ENCODE measurements around the gene CAPG. TPM values are rescaled to one million over a fixed set of nuclear protein-coding genes. Genes with fewer than 3 reads are reported as not detected.
A peak's percentile ranks its signal among the peaks of the same experiment; 100 is the strongest.

Gene CAPG
- total and polyA plus RNA-seq, 9 of the 15 experiments (the other 6 are each of a cell fraction or from before 2014, with no cell fraction given) = 10.6 to 90.4 (median 56.0) TPM

- TF ChIP-seq, protein P1, sequence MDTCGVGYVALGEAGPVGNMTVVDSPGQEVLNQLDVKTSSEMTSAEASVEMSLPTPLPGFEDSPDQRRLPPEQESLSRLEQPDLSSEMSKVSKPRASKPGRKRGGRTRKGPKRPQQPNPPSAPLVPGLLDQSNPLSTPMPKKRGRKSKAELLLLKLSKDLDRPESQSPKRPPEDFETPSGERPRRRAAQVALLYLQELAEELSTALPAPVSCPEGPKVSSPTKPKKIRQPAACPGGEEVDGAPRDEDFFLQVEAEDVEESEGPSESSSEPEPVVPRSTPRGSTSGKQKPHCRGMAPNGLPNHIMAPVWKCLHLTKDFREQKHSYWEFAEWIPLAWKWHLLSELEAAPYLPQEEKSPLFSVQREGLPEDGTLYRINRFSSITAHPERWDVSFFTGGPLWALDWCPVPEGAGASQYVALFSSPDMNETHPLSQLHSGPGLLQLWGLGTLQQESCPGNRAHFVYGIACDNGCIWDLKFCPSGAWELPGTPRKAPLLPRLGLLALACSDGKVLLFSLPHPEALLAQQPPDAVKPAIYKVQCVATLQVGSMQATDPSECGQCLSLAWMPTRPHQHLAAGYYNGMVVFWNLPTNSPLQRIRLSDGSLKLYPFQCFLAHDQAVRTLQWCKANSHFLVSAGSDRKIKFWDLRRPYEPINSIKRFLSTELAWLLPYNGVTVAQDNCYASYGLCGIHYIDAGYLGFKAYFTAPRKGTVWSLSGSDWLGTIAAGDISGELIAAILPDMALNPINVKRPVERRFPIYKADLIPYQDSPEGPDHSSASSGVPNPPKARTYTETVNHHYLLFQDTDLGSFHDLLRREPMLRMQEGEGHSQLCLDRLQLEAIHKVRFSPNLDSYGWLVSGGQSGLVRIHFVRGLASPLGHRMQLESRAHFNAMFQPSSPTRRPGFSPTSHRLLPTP (IDR thresholded peaks at IDR 0.05; ENCODE audit: borderline replicate concordance, extremely low read depth, insufficient read length) = no peak
- TF ChIP-seq DPF2 (IDR thresholded peaks at IDR 0.05) = no peak
- no peak for TF ChIP-seq PHTF2 (CRISPR knock-in tag; IDR thresholded peaks at IDR 0.05)
- TF ChIP-seq NELFE (IDR thresholded peaks at IDR 0.05; ENCODE audit: insufficient read depth, insufficient read length) = no peak
- TF ChIP-seq, protein P2, sequence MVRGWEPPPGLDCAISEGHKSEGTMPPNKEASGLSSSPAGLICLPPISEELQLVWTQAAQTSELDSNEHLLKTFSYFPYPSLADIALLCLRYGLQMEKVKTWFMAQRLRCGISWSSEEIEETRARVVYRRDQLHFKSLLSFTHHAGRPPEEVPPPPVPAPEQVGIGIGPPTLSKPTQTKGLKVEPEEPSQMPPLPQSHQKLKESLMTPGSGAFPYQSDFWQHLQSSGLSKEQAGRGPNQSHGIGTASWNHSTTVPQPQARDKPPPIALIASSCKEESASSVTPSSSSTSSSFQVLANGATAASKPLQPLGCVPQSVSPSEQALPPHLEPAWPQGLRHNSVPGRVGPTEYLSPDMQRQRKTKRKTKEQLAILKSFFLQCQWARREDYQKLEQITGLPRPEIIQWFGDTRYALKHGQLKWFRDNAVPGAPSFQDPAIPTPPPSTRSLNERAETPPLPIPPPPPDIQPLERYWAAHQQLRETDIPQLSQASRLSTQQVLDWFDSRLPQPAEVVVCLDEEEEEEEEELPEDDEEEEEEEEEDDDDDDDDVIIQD (CRISPR knock-in tag; IDR thresholded peaks at IDR 0.05) = no peak
- TF ChIP-seq RBM39 (optimal IDR thresholded peaks at IDR 0.05; ENCODE audit: low read depth, low read length) = no peak
- no peak for TF ChIP-seq ZNF77 (CRISPR knock-in tag; IDR thresholded peaks at IDR 0.05)
- TF ChIP-seq SREBF2 (CRISPR knock-in tag; IDR thresholded peaks at IDR 0.05) = no peak
- no peak for TF ChIP-seq FOSL1 (tag; conservative IDR thresholded peaks at IDR 0.05)
- no peak for TF ChIP-seq MCM3 (IDR thresholded peaks at IDR 0.05)
- no peak for TF ChIP-seq PML (IDR thresholded peaks at IDR 0.05; ENCODE audit: low read length)
- no peak for TF ChIP-seq ZNF644 (tag; IDR thresholded peaks at IDR 0.05; ENCODE audit: low read depth)
- no peak for TF ChIP-seq ZNF398 (CRISPR knock-in tag; IDR thresholded peaks at IDR 0.05)
- TF ChIP-seq GABPB1 (CRISPR knock-in tag; IDR thresholded peaks at IDR 0.05) = no peak
- no peak for TF ChIP-seq THAP7 (CRISPR knock-in tag; IDR thresholded peaks at IDR 0.05)
- TF ChIP-seq ZNF583 (CRISPR knock-in tag; IDR thresholded peaks at IDR 0.05) = peak; percentile 28; the same call in 1 of the 2 replicates
- TF ChIP-seq POLR2H (tag; IDR thresholded peaks at IDR 0.05; ENCODE audit: low read depth) = no peak
- no peak for TF ChIP-seq KLF1 (tag; IDR thresholded peaks at IDR 0.05)
- TF ChIP-seq, protein P3, sequence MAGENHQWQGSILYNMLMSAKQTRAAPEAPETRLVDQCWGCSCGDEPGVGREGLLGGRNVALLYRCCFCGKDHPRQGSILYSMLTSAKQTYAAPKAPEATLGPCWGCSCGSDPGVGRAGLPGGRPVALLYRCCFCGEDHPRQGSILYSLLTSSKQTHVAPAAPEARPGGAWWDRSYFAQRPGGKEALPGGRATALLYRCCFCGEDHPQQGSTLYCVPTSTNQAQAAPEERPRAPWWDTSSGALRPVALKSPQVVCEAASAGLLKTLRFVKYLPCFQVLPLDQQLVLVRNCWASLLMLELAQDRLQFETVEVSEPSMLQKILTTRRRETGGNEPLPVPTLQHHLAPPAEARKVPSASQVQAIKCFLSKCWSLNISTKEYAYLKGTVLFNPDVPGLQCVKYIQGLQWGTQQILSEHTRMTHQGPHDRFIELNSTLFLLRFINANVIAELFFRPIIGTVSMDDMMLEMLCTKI (IDR thresholded peaks at IDR 0.05; ENCODE audit: partially characterized antibody) = no peak
- TF ChIP-seq MED1 (CRISPR knock-in tag; IDR thresholded peaks at IDR 0.05; ENCODE audit: borderline replicate concordance) = no peak
- no peak for TF ChIP-seq MYBL2 (IDR thresholded peaks at IDR 0.05; ENCODE audit: low read depth)
- TF ChIP-seq MYBL2 (CRISPR knock-in tag; IDR thresholded peaks at IDR 0.05; ENCODE audit: borderline replicate concordance) = no peak
Measured at GRCh38 chr2:85419009-85419675, 9.0 kb upstream of the CAPG start (continued).
